Astrocyte (in vitro differentiated cells and primary cell): Measurements from ENCODE around the gene CA6.

Source experiments
- EZH2 ChIP-seq: IDR thresholded peaks from 2 replicates; pipeline ENCODE4 v1.6.1; 2012; ENCODE audit warnings: mild to moderate bottlenecking, low read length, inconsistent platforms; ENCODE audit not compliant: insufficient read depth
- TF ChIP-seq, protein P1 (sequence below): IDR thresholded peaks from 2 replicates; pipeline ENCODE4 v1.5.1; 2011; ENCODE audit warnings: low read depth, mild to moderate bottlenecking, inconsistent platforms, low read length, moderate library complexity; ENCODE audit not compliant: insufficient read depth

DNA sequence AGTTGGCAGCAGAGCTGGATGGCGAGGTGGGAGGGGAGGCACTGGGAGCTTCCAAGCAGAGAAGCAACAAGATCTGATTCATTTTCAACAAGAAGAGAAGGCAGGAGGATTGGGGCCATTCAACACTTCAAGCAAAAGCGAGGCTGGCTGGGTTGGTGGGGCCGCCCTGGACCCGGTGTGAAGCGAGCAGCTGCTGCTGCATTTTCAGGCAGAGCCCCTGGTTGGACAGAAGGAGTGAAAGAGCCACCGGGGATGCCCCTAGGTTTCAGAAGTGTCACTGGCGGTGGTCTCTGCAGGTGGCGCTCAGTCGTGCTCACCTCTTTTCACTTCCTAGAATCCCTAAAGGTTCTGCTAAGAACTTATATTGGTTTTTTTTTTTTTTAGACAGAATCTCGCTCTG lies 62.6 kb downstream of the CA6 start:
- TF ChIP-seq, protein P1, sequence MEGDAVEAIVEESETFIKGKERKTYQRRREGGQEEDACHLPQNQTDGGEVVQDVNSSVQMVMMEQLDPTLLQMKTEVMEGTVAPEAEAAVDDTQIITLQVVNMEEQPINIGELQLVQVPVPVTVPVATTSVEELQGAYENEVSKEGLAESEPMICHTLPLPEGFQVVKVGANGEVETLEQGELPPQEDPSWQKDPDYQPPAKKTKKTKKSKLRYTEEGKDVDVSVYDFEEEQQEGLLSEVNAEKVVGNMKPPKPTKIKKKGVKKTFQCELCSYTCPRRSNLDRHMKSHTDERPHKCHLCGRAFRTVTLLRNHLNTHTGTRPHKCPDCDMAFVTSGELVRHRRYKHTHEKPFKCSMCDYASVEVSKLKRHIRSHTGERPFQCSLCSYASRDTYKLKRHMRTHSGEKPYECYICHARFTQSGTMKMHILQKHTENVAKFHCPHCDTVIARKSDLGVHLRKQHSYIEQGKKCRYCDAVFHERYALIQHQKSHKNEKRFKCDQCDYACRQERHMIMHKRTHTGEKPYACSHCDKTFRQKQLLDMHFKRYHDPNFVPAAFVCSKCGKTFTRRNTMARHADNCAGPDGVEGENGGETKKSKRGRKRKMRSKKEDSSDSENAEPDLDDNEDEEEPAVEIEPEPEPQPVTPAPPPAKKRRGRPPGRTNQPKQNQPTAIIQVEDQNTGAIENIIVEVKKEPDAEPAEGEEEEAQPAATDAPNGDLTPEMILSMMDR: no peak
- no peak for TF ChIP-seq EZH2
